ENCODE results near the gene ZNF70.

Gene ZNF70

GRCh38 chr22:23689414-23689813, 61.5 kb downstream of the ZNF70 start:
- DNase-seq: no peak
